Omental fat pad (tissue), 4 donors: ENCODE measurements around the gene MIF. TPM values are rescaled to one million over a fixed set of nuclear protein-coding genes. Genes with fewer than 3 reads are reported as not detected.
A peak's percentile ranks its signal among the peaks of the same experiment; 100 is the strongest.
"Not testable (repeated sequence)": the region's sequence is repeated elsewhere in the genome, so short reads cannot be mapped to it uniquely, and the experiment has no call there.

ENCODE experiments used
- ATAC-seq: fragments of 150-250 bp; one replicate; pipeline ENCODE4 v1.9.1; 2016; ENCODE audit warnings: mild to moderate bottlenecking, moderate library complexity; ENCODE audit not compliant: low FRiP score
- DNase-seq: peaks from one replicate; pipeline ENCODE4 v3.0.0-alpha.2; 2019; ENCODE audit warnings: low spot score
- CTCF ChIP-seq, 3 donors: fragments of 450-650 bp; IDR thresholded peaks; one replicate each; pipeline ENCODE4 v1.5.1; 2016 to 2017; ENCODE audit warnings: antibody characterized with exemption in 3 of 3, mild to moderate bottlenecking in 3 of 3, moderate library complexity in 2 of 3
- small RNA-seq: library from RNA; depleted of rRNA; stranded (forward); fragments of <200 nt; gene quantifications from one replicate; pipeline ENCODE3, GENCODE V24; 2016
- total RNA-seq, 4 donors: library from RNA; depleted of rRNA; stranded (reverse); fragments of >200 nt; gene quantifications; one replicate each; pipeline ENCODE4 v1.1.0, GENCODE V29; 2016

Gene MIF
- total RNA-seq, 4 donors from 2014 or later = 136 to 255 (median 235) TPM

- no peak for ATAC-seq
- TF ChIP-seq CTCF (IDR thresholded peaks at IDR 0.05) = no peak
- DNase-seq = no peak
Observed at GRCh38 chr22:23938328-23939016, 44.3 kb downstream of the MIF start.

- no peak for DNase-seq
- ATAC-seq = no peak
- no peak for TF ChIP-seq CTCF (IDR thresholded peaks at IDR 0.05)
Observed at GRCh38 chr22:23939017-23939357, 44.8 kb downstream of the MIF start.

- peak; percentile 70 for ATAC-seq
- DNase-seq = not testable (repeated sequence)
Observed at GRCh38 chr22:23940166-23940565, 46.0 kb downstream of the MIF start.

Small RNAs within 50 kb of the gene (small RNA-seq; reads per million reads assigned to genes)
- not detected for gene RN7SL268P

Other genes starting within 250 kb of the MIF start
- 1 to 10 TPM in 2 of 4 donors, under 1 TPM in 1, not detected in 1; 0.38 to 6.9 (median 1.3) TPM for gene RGL4, start 203.4 kb upstream of the MIF start, total RNA-seq
- 1 to 10 TPM; 2.8 to 5.1 (median 4.0) TPM for gene ZNF70, start 143.3 kb upstream of the MIF start, total RNA-seq
- gene VPREB3, start 140.0 kb upstream of the MIF start, total RNA-seq = not detected
- not detected for gene C22orf15, start 131.4 kb upstream of the MIF start, total RNA-seq
- 10 to 100 TPM; 19.9 to 61.2 (median 31.2) TPM for gene CHCHD10, start 126.4 kb upstream of the MIF start, total RNA-seq
- 1 to 10 TPM in 2 of 4 donors, under 1 TPM in 1, not detected in 1; 0.79 to 3.1 (median 2.1) TPM for gene MMP11, start 121.5 kb upstream of the MIF start, total RNA-seq
- 10 to 100 TPM; 38.8 to 50.9 (median 47.6) TPM for gene SMARCB1, start 107.4 kb upstream of the MIF start, total RNA-seq
- gene DERL3, start 55.4 kb upstream of the MIF start, total RNA-seq = 1 to 10 TPM in 2 of 4 donors, under 1 TPM in 2; 0.47 to 3.1 (median 1.5) TPM
- 1 to 10 TPM; 3.1 to 9.2 (median 7.5) TPM for gene SLC2A11, start 36.5 kb upstream of the MIF start, total RNA-seq
- gene GSTT2B, start 66.8 kb downstream of the MIF start, total RNA-seq = 1 to 10 TPM in 3 of 4 donors, under 1 TPM in 1; 0.95 to 7.7 (median 3.3) TPM
- 1 to 10 TPM in 1 of 4 donors, under 1 TPM in 1, not detected in 2; 0.84 to 1.1 TPM for gene DDTL, start 72.5 kb downstream of the MIF start, total RNA-seq
- gene DDT, start 80.1 kb downstream of the MIF start, total RNA-seq = 100 to 1,000 TPM; 107 to 168 (median 143) TPM
- gene GSTT2, start 85.8 kb downstream of the MIF start, total RNA-seq = not detected
- gene GSTT4, start 111.1 kb downstream of the MIF start, total RNA-seq = not detected
- gene CABIN1, start 116.9 kb downstream of the MIF start, total RNA-seq = 10 to 100 TPM; 27.0 to 56.9 (median 29.2) TPM